T-helper 2 cell (primary cell): ENCODE measurements around the gene TFPI.

Source experiments
- DNase-seq, 5 experiments: peaks; one replicate each; pipeline versions ENCODE4 v3.0.0 to v3.0.0-alpha.2; 2012 to 2022

TFPI gene

DNA sequence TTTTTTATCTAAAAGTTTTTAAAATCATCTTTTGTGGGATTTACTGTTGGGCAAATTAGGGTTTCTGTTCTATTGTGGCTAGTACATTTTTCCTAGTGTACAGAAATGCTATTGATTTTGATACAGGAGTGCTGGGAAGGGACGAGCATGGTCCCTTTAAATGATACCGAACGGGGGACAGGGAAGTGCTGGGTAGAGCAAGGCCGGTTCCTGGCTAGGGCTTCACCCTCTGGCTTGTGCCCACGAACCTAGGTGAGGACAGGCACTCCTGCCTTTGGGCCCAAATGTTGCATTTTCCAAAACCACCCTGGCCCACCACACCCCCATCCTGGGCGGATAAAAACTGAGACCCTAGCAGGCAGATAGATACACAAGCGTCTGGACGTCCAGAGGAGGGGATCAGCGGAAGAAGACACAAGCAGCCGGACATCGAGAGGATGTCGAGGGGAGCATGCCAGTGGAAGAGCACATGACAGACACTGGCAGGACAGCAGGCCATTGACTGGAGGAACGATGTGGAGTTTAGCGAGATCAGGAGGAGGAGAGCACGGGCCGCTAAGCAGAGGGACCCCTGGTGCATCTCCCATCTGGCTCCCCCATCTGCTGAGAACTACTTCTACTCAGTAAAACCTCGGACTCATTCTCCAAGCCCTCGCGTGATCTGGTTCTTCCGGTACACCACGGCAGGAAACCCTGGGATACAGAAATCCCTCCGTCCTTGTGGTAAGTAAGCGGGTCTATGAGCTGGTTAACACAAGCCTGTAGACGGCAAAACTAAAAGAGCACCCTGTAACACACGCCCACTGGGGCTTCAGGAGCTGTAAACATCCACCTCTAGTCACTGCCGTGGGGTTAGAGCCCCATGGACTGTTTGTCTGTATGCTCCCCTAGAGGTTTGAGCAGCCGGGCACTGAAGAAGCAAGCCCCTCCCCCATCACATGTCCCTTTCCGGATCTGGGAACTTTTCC is 92.7 kb downstream of the TFPI start:
- DNase-seq: no peak

DNA sequence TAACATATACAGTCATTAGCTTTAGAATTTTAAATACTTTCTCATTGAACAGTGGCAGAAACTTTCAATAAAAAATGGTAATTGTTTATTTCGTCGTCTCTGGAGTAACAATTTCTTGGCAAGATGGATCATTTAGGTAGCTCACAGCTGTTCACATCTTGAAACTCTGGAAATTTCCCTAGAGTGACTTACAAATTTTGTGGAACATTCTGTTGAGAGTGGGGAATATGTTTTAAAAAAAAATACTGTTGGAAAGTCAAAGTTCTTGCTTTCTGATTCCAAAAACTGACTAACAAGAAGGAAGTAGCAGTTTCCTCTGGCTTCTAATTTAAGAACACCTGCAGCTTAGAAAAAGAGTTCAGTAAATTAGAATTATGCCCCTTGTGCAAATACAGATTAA is 95.0 kb downstream of the TFPI start:
- DNase-seq: no peak

DNA sequence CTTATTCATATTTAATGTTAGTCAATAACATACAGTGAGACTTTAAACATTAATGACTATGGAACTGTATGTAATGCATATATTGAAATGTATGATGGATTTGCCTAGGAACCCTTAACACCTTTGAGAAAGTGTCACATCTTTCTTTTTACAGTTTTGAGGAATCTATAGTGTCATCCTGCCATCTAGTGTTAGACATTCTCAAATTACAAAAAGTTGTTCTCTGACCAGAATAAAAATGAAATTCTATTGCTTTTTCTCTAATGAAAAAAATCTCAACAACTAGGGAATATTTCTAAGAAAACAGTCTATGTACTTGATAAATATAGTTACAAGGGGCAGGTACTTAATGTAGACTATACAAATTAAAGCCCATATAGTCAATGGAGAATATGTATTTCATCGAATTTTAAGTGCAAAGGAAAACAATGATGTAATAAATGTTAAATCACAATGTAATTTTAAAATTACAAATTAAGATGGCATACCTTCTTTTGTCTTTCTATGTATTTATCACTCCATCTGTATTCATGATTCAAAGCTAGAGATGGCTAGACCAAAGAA is 101.1 kb downstream of the TFPI start:
- DNase-seq: no peak

DNA sequence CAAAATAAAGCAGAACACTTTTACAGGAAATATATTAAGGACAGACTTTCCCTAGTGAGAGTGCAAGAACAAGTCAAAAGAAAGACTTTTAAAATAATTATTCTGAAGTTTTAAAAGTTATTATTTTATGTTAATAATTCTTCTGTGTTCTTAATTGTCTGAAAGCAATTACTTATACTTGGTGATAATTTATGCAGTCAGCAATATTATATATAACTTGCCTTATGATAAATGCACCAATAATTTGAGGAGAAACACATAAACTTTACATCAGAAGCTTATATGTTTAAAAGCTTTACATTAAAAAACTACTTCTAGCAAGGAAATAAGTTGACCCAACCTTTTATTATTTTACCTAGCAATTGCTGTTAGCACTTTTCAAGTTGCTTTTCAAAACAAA is 102.7 kb downstream of the TFPI start:
- DNase-seq: no peak

DNA sequence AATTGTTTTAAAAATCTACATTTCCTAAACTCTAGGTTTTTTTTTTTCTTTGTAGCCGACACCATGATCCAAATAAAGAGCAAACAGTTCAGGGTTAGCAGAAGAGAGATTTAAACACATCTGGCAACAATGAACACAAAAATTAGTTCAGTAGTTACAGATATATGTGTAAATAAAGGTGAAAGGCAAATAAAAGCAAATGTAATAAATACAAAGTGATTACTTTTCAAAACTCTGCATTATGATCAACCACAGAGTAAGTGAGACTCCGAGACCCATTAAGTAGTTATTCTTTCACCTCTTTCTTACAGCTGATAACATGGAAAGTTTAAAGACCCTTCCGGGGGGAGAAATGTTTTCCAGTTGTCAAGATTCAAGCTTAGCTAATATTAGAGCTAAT is 106.9 kb downstream of the TFPI start:
- no peak for DNase-seq

DNA sequence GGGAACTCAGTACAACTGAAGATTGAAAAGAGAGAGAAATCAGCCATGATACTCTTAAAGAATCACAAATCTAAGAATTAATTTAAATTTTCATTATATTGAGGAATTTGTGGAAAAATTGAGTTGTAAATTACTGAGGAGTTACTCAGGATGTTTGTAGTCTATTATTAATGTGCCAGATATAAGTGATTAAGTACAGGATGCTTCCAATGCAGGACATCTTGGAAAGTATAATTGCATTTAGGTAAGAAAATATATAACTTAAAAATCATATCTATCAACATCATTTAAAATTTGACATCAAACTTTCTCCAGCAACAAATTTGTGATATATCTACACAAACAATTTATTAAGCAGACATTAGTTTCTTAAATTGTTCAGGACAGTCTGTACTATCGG is 107.5 kb downstream of the TFPI start:
- DNase-seq: no peak

DNA sequence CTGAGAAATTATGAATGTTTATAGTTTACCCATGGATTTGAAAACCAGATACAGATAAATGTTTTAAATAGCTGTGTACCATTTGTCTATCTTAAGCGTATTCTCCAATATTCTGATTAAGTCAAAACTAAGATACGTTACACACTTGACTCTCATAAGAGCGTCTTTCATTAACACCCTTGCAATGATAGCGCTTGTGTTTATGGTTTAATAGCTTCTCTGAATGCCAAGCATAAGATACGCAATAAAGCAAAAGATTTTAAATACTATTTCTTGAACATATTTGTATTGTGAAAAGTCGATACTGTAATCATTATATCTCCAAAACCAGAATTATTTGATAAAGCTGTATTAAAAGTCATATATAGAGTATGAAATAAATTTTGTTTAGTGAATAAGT is 109.2 kb downstream of the TFPI start:
- no peak for DNase-seq

DNA sequence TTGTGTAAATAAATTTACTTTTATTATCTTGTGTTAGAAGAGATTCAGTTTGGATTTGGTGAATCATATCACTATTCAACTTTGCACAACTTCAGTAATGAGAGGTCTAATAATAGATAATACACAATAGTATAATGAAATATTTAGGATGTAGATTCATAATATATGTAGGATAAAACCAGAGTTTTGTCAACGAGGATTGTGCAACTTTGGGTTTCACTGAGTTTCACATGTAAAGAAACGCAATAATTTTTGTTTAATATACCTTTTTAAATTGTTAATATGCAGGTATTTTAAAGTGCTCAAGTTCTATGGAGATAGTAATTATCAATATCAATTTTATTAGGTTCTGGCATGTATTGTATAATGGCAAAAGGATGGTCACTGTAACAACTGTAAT is 111.5 kb downstream of the TFPI start:
- DNase-seq: no peak

DNA sequence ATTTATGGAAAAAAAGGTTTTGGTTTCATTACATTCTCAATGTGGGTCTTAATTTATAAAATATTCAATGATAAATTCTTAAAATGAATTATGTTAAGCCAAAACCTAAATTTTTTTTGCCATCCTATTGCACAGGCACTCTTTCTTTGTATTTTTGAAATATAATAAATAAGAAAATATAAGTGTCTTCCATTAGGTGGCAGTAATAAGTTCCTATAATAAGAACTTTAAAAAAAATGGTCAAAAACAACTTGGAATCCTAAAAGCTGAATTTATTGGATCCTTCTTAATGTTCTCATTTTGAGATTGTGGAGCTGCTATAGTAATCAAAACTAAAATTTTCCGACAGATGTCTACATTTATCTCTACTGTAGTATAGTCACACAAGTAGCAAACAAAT is 111.9 kb downstream of the TFPI start:
- DNase-seq: no peak

DNA sequence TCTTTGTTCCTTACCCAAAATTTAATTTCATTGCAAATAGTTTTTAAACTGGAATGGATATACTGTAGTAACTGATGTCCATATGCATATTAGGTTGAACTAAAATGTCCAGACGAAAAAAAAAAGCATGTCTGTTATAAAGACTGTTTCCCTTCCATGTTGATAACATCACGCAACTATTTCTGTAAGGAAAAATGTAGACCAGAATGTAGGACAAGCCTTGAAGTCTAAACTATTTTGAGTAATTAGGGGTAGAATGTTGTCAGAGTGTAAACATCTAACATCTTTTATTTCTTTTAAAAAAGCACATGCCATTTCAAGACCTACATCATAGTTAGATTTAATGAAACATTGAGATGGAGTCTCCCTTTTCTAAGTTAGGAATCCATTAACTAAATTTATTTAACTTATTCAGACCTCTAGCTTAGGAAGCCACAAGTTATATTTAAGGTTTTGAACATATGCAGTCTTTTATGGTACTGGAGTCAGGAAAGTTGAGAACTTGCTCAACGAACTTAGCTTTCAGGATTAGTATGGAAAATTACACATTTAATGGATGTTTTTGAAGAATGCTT is 114.0 kb downstream of the TFPI start:
- DNase-seq: no peak

DNA sequence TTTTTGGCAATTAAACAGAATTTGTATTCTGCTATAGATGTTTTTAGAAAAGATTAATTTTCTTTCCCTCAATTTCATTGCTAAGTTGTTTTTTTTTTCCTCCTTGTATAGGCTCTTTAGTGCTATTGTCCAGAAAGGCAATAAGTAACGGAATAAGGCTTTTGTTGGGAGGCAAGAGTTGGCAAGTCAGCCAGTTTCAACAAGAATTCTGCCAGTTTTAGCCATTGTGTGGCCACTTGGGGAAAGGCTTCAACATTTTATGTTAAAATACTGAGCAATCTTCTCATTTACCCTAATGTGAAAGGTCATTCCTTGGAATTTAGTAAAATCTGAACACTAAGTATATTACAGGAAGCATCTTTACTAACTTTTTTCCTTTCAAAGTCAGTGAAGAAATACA is 115.8 kb downstream of the TFPI start:
- no peak for DNase-seq

DNA sequence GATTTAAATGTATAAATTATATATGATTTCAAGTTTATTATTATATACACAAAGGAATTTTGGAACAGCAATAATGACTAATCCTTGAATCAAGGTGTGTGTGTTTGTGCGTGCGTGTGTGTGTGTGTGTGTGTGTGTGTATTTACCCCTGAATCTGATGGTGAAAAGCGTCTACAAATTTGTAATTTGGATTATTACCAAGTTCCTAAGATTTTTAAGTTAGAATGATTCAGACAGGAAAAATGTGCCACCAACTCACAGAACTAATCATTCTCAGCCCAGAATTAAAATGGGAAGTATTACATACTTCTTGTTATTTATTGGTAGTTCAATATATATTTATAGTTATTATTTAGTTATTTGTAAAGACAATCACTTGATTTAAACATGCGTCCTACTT is 118.5 kb downstream of the TFPI start:
- no peak for DNase-seq

DNA sequence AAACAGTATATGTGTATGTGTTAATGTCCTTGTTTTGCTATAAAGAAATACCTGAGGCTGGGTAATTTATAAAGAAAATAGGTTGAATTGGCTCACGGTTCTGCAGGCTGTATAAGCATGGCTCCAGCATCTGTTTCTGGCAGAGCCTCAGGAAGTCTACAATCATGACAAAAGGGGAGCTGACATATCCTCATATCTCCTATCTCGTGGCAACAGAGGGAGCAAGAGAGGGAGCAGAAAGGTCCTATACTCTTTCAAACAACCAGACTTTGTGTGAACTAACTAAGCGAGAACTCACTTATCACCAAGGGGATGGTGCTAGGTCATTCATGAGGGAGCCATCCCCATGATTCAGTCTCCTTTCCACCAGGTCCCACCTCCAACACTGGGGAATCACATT is 119.2 kb downstream of the TFPI start:
- DNase-seq: no peak

DNA sequence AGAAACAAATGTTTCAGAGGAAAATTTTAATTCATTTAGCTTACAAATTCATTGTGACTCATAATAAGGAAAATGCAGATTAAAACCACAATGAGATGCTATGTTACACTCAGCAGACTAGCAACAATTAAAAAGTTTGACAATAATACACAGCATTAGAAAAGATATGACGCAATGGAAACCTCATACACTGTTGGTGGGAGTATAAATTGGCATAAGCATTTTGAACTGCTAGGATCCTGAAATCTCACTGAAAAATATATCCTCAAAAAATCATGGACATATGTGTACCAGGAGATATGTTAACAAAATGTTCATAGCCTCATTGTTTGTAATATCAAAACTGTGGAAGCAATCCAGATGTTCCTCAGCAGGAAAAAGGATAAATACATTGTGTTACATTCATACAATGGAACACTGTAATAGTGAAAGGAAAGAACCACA is 119.9 kb downstream of the TFPI start:
- no peak for DNase-seq

DNA sequence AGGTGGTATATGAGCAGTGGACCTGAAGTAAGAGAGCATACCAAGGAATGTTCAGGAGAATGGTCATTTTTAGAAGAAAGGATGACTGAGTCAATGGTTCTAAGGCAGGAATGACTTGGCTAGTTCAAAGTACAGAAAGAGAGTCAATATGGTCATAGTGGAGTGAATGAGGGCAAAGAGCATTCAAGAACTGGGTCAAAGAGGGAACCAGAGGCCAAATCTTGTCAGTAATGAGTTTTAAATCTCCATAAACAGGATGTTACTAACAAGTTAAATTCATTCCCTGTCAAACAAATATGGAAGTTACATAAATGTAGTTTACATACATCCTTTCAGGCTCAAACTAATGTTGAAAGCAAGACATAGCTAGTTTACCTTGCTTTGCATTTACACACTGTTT is 122.3 kb downstream of the TFPI start:
- no peak for DNase-seq

DNA sequence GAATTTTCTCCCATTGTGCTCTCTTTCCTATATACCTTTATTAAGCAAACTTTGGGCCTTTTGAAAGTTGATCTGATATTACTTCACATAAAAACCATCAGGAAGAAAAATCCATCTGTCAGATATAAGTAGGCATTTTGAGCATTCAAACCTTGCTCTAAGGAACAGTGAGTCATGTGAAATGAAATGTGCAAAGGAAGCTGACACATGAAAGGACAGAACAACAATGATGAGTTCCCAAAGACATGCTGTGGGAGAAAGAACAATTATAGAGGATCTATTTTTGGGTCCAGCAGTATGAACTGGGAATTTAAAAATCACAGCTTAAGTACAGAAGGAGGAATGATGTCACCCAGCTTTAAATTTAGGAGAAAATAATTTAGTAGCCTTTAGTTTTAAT is 124.2 kb downstream of the TFPI start:
- no peak for DNase-seq

DNA sequence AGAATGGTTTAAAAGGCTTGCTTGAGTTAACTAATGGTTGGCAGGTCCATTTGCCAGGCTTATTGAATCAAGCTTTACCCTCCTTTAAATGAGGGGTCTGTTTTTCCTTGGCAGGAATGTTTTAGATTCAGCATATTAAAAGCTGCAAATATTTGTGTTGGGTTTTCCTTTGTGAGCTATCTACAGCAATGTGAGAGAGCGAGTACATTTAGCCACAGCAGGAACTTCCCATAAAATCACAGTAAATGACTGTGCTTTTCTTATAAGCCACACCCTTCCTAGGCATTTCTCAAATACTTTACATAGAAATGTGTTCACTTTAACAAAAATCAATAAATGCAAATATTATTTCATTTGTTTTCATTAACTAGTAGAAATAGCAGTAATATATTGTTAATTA is 130.1 kb downstream of the TFPI start:
- DNase-seq: no peak

DNA sequence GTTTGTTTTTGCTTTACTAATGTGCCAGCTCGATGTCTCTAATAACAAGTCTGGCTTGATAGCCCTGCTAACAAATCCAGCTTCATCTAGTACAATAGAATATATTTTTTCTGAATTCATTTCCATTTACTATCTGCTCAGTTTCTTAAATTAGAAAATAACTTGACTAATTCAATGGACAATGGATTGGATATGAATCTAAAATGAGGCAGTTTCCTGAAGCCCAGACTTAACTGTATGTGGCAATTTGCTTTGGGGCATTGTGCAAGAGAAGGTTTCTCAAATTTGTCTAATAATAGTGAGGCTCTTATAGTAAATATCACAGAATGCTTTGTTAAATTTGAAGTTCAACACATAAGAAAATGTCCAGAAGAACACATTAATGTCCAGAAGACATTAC is 132.0 kb downstream of the TFPI start:
- no peak for DNase-seq

DNA sequence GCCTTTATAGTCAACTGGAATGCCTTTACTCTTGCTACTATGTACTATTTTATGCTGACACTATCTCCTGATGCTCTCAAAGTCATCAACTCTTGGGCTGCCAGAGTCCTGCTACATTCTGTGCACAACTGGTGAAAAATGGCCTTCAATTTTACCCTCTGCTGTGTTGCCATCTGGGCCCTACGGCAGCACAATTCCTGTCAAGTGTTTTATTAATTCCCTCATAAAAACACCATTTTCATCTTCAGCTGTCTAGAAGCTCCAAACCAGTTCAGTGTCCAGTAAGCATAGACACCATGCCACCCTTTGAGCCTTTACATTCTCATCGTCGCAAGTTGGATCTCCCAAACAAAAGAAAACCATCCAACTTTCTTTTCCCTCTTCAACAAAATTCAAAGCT is 132.7 kb downstream of the TFPI start:
- DNase-seq: no peak

DNA sequence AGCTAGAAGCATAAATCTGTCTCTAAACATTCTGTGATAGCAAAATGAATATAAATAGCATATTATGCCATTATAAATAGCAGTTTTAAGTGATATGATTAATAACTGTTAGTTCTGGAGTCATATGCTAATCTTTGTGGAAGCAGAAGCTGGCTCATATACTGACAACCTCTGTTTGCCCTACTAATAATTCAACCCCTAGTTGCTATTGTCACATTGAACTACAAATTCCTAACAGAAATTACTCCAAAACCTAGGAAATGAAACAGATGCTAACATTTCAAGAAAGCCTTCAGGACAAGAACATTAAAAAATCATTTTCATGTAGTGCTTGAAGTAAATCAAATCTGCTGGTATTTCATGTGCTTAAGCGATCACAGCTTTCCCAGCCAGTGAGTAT is 134.4 kb downstream of the TFPI start:
- DNase-seq: no peak

DNA sequence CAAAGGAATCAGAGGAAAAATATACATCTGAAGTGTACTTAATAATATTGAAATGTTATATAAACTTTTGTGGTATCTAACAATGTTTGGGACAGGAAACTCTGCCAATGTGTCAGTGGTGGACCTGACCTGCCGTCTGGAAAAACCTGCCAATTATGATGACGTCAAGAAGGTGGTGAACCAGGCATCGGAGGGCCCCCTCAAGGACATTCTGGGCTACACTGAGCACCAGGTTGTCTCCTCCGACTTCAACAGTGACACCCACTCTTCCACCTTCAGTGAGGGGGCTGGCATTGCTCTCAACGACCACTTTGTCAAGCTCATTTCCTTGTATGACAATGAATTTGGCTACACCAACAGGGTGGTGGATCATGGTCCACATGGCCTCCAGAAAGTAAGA is 138.8 kb downstream of the TFPI start:
- no peak for DNase-seq
